Uterus (tissue), 4 donors: Measurements from ENCODE around the gene DIDO1. TPM values are rescaled to one million over a fixed set of nuclear protein-coding genes. Genes with fewer than 3 reads are reported as not detected.

Experiments
- DNase-seq, 2 donors: peaks; one replicate each; pipeline ENCODE4 v3.0.0-alpha.2; 2019 to 2020
- H3K27ac ChIP-seq, 2 donors: fragments of 200-600 bp; sonication (generic); 1 replicate in 1 of 2; 2 replicates in 1 of 2; pipeline ENCODE4 v1.5.1; 2016 to 2018
- H3K27me3 ChIP-seq, 2 donors: fragments of 200-600 bp; sonication (generic); one replicate each; pipeline ENCODE4 v1.5.1; 2018 to 2019; ENCODE audit warnings: control low read depth in 1 of 2
- H3K36me3 ChIP-seq, 2 donors: fragments of 200-600 bp; sonication (generic); one replicate each; pipeline ENCODE4 v1.5.1; 2019; ENCODE audit warnings: control low read depth in 1 of 2
- H3K4me1 ChIP-seq, 2 donors: fragments of 200-600 bp; sonication (generic); one replicate each; pipeline ENCODE4 v1.5.1; 2018 to 2019; ENCODE audit warnings: control low read depth in 1 of 2
- H3K4me3 ChIP-seq, 2 donors: fragments of 200-600 bp; sonication (generic); 1 replicate in 1 of 2; 2 replicates in 1 of 2; pipeline ENCODE4 v1.5.1; 2018 to 2019; ENCODE audit warnings: mild to moderate bottlenecking in 1 of 2
- H3K9me3 ChIP-seq, 2 donors: fragments of 200-600 bp; sonication (generic); one replicate each; pipeline ENCODE4 v1.5.1; 2019; ENCODE audit warnings: control low read depth in 1 of 2
- CTCF ChIP-seq, 4 experiments: fragments of 200-600 bp in 2 of 4; fragments of 450-650 bp in 2 of 4; sonication (generic) in 2 of 4; IDR thresholded peaks; one replicate each; pipeline ENCODE4 v1.5.1; 2016 to 2019; ENCODE audit warnings: antibody characterized with exemption in 4 of 4, mild to moderate bottlenecking in 2 of 4, moderate library complexity in 1 of 4
- POLR2A ChIP-seq, 2 donors: fragments of 450-650 bp; IDR thresholded peaks; one replicate each; pipeline ENCODE4 v1.6.1; 2016; ENCODE audit warnings: antibody characterized with exemption in 2 of 2, mild to moderate bottlenecking in 1 of 2, moderate library complexity in 1 of 2
- intact Hi-C: fragments of 100-400 bp; cut with DNase I; formaldehyde crosslinking; loops from one replicate; pipeline ENCODE4 v1.15.1; 2023; ENCODE audit warnings: low total_unique reads
- total RNA-seq, 4 donors: library from RNA; depleted of rRNA in 3 of 4; stranded (reverse); fragments of >200 nt in 3 of 4; gene quantifications; one replicate each; pipeline versions ENCODE4 v1.1.0 to v1.2.4, GENCODE V29; 2014 to 2023
- donor health status: DM: yes; HTN: yes; CAD: no.

The DIDO1 gene
- 10 to 100 TPM; 20.9 to 92.8 (median 78.8) TPM for total RNA-seq

GRCh38 chr20:62926229-62927127, at the start of gene DIDO1:
TSS of gene DIDO1 (minus strand) at chr20:62926505.
- H3K36me3 ChIP-seq: no peaks in the 10 kb centered on the region
- H3K27ac ChIP-seq: peak within 1 kb of the TSS; percentile 96 to 97
- TF ChIP-seq POLR2A (IDR thresholded peaks at IDR 0.05) (peak; percentile 48 to 82), CTCF (IDR thresholded peaks at IDR 0.05) (peak; percentile 48 to 91 (median 86))
- H3K4me3 ChIP-seq: peak within 1 kb of the TSS; percentile 71 to 82
- H3K9me3 ChIP-seq: no peaks in the 10 kb centered on the region
- H3K27me3 ChIP-seq: no peaks in the 10 kb centered on the region
- peak; percentile 78 to 88 for DNase-seq
- H3K4me1 ChIP-seq: peaks cover 12 to 33% of the 10 kb centered on the region in 2 donors
- intact Hi-C loops: no loop called here

GRCh38 chr20:62975251-62975760, 49.0 kb upstream of the DIDO1 start:
- DNase-seq: no peak

GRCh38 chr20:62972845-62973745, 46.8 kb upstream of the DIDO1 start:
- no peak for TF ChIP-seq POLR2A (IDR thresholded peaks at IDR 0.05)
- no peak for TF ChIP-seq CTCF (IDR thresholded peaks at IDR 0.05)
- H3K27me3 ChIP-seq: peaks cover 8 to 33% of the 10 kb centered on the region in 2 donors

More at GRCh38 chr20:62975251-62975760, 49.0 kb upstream of the DIDO1 start:
- Histone ChIP-seq H3K27ac (no peak overlapping the region), H3K4me1 (no peaks in the 10 kb centered on the region), H3K9me3 (no peaks in the 10 kb centered on the region), H3K27me3 (peaks cover 8 to 40% of the 10 kb centered on the region in 2 donors), H3K36me3 (no peaks in the 10 kb centered on the region), H3K4me3 (no peak overlapping the region)
- intact Hi-C loops: no loop called here
- TF ChIP-seq POLR2A (IDR thresholded peaks at IDR 0.05) (no peak), CTCF (IDR thresholded peaks at IDR 0.05) (no peak)

GRCh38 chr20:62971950-62972844, 45.9 kb upstream of the DIDO1 start:
- Histone ChIP-seq H3K9me3 (no peaks in the 10 kb centered on the region), H3K4me1 (no peaks in the 10 kb centered on the region), H3K4me3 (no peak overlapping the region), H3K27me3 (peaks cover 8 to 33% of the 10 kb centered on the region in 2 donors), H3K27ac (no peak overlapping the region), H3K36me3 (no peaks in the 10 kb centered on the region)
- peak; percentile 77 to 81 for DNase-seq
- TF ChIP-seq POLR2A (IDR thresholded peaks at IDR 0.05) (no peak), CTCF (IDR thresholded peaks at IDR 0.05) (peak; percentile 78 to 94 (median 88))
- intact Hi-C loops: loop anchor here (2.0 kb wide), 1 partner anchor 35 kb away; the partner anchor contains the start of gene BHLHE23

More at GRCh38 chr20:62972845-62973745, 46.8 kb upstream of the DIDO1 start:
- H3K27ac ChIP-seq: no peak overlapping the region
- no peaks in the 10 kb centered on the region for H3K4me1 ChIP-seq
- H3K36me3 ChIP-seq: no peaks in the 10 kb centered on the region
- H3K9me3 ChIP-seq: no peaks in the 10 kb centered on the region
- H3K4me3 ChIP-seq: no peak overlapping the region
- no peak for DNase-seq
- intact Hi-C loops: loop anchor here (2.0 kb wide), 1 partner anchor 34 kb away; the partner anchor contains the start of gene BHLHE23
